GM18858 (cell line): ENCODE measurements around the gene LSM14B.

ENCODE experiments used
- ATAC-seq: cut with Tn5 transposase; IDR thresholded peaks from one replicate; pipeline ENCODE4 v1.9.1; 2021; ENCODE audit not compliant: unreplicated experiment

Gene LSM14B

DNA sequence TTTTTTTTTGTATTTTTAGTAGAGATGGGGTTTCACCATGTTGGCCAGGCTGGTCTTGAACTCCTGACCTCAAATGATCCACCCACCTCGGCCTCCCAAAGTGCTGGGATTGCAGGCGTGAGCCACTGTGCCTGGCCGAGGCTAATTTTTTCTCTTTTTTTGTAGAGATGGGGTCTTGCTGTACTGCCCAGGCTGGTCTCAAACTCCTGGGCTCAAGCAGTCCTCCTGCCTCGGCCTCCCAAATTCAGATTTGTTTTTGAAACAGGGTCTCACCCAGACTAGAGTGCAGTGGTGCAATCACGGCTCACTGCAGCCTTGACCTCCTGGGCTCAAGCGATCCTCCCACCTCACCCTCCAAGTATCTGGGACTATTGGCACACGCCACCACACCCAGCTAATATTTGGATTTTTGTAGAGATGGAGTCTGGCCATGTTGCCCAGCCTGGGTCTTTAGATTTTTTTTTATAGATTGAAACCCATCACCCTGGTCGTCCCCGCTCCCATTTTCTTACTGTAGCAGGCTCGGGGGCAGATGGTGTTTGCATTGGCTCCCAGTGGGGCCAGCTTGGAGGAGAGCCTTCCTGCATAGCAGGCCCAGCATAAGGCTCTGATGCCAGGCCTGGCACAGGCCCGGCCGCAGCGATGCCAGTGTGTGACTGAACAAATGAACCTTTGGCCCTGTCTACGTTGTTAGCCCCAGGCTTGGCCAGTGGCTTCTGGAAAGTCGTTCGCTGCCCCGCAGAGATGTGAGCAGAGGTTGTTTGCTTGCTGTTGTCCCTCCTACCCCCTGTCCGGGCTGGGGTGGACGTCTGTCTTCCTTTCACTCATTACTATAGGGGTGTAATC lies 56.3 kb downstream of the LSM14B start:
- no peak for ATAC-seq

DNA sequence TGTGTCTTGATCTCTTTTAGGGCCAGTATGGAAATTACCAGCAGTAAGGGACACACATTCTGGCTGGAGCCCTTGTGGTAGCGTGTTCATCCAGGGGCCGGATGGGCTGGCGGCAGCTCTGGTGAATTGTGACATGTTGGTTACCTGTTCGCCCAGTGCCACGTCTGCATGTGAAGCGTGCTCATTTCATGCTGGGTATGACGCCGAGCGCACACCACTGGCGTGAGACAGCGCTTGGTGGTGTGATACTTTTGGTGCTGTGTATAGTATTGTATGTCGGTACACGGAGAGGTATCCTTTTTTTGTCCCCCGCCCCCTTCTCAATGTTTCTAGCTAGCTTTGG lies 56.9 kb downstream of the LSM14B start:
- no peak for ATAC-seq

- no peak for ATAC-seq
These were observed 59.5 kb downstream of the LSM14B start for GRCh38 chr20:62181808-62182207.

GRCh38 chr20:62182469-62183425 lies 60.5 kb downstream of the LSM14B start, which contains the start of gene MTG2:
Gene MTG2, plus strand, starts transcription at chr20:62183028. Its CDS starts 10,393 bp downstream, at chr20:62193421.
- ATAC-seq = peak; percentile 91

GRCh38 chr20:62183426-62184142 lies 61.3 kb downstream of the LSM14B start:
- ATAC-seq = no peak
